HG02884 (cell line): ENCODE results near the gene GSAP.

Source experiments
- ATAC-seq: cut with Tn5 transposase; IDR thresholded peaks from one replicate; pipeline ENCODE4 v1.9.1; 2021; ENCODE audit warnings: mild to moderate bottlenecking, moderate library complexity; ENCODE audit not compliant: unreplicated experiment

GSAP gene

DNA sequence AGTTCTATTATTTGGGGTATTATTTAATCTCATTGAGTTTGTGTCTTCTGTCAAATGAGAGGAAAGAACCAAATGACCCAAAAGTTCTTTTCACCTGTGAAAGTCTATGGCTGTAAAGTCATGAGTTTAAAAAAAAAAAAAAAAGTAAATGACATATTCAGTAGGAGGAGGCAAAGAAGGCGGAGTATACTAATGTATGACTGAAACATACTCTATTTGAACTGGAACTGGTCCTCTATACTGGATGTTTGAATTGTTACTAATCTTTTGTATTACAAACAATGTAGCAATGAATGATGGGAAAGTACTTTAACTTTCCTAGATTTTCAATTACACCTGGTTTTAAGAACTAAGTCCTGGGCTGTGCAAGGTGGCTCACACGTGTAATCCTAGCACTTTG is 24.9 kb upstream of the GSAP start:
- no peak for ATAC-seq

- no peak for ATAC-seq
These were observed 23.4 kb upstream of the GSAP start for GRCh38 chr7:77439572-77439971.

GRCh38 chr7:77438131-77438530 is 22.0 kb upstream of the GSAP start:
- no peak for ATAC-seq

DNA sequence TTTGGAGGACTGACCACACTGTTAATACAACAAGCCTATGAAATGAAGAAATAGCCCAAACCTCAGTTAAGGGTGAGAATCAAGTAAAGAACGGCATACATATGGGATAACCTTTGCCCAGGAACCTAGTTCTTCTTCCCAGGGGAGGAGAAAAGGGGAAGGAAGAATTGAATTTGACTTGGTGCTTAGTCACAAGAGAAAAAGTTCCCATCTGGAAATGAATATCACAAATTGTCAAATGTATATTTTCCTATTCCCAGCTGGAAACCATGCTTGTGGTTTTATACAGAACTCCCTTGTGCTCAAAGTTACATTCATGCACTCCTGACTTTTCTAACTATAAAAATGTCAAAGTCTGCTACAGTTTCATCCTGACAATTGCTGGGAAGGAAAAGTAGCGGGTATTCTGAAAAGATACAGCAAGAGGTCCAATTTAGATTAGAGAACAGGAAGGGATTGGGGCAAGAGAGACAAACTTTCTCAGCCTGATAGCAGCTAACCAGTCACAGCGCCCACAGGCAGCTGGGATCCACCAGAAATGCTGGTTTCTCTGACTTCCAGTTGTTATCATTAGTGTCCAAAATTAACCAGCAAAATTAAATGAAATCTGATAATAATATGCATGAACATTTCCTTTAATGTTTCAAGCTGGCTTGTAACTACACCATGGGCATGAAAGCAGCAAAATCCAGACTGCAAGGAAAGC is 18.6 kb upstream of the GSAP start:
- no peak for ATAC-seq

DNA sequence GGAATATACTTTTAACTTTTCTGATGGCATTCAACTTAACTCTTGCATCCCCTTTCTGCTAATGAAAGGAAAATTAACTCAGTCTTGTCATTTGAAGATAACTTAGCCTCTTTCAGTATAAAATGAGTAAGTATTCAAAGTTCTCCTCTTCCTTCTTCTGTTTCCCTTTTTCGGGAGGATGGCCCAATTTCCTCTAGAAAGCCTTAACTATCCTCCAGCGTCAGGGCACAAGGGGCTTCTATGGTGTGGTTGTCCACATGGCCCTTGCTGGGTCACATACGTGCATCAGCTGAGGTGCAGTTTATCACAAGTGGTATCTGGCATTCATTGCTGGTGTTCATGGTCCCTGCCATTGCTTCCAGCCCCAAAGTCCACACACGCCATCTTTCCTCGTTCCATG is 17.8 kb upstream of the GSAP start:
- ATAC-seq: no peak

GRCh38 chr7:77430927-77431326 is 14.8 kb upstream of the GSAP start:
- no peak for ATAC-seq

DNA sequence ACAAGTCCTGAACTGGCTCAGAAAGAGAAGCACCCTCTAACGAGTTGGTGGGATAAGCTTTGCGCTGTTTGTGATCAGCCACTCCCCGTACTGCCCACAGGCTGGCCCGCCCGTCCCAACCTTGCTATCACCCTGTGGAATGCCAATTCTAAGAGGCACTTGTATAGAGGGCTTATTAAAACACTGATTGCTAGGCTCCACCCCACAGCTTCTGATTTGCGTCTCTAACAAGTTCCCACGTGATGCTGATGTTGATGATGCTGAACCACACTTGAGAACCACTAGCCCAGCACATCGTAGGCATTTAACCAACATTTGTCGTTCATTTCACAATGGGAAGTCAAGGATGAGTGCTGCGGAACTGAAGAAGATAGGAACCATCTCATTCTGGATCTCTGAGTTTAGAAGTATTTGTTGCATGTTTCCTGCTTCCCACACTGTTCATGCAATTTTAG is 12.7 kb upstream of the GSAP start:
- no peak for ATAC-seq

- no peak for ATAC-seq
These were observed 12.0 kb upstream of the GSAP start for GRCh38 chr7:77427996-77428603.

GRCh38 chr7:77426521-77427051 is 10.4 kb upstream of the GSAP start:
- no peak for ATAC-seq

GRCh38 chr7:77426052-77426404 is 9.9 kb upstream of the GSAP start:
- ATAC-seq: peak; percentile 62

DNA sequence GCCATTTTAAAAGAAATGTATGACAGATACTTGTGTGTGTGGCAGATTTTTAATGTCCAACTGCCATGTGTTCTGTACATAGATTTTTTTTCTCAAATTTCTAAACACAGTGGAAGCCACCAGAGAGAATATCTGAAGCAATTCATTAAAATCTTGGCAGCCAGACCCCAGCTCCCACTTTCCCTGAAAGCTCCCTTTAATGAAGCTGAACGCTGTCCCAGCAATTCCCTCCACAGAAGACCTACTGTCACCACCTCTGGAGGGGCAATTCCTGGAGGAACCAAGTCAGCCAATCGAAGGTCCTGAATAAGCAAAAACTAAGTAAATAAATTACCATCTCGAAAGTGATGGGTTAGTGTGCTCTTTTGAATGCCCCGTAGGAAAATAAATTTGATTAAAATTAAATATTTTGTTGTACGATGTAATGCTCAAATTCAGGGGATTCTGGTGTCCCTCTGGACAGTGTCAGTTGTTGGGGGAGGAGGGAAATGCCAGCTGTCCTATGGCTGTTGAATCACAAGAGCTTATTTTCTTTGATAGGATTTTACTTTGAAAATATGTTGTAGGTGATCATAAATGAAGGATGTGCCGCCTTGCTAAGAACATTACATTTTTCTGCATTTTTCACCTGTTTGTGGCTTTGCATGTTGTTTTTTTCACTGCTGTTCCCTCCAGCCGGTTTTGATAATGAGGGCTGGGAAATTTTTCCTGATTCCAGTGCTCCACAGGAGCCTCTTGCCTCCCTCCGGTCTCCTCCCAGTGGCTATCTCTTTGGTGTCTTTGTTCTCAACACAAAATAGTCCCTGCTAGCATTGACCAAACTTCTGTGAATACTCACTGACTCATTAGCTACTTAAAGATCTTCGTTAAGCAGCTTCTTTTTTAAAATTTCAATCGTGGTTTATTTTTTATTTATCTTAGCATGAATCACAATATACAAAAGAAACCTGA is 9.2 kb upstream of the GSAP start:
- ATAC-seq: no peak

DNA sequence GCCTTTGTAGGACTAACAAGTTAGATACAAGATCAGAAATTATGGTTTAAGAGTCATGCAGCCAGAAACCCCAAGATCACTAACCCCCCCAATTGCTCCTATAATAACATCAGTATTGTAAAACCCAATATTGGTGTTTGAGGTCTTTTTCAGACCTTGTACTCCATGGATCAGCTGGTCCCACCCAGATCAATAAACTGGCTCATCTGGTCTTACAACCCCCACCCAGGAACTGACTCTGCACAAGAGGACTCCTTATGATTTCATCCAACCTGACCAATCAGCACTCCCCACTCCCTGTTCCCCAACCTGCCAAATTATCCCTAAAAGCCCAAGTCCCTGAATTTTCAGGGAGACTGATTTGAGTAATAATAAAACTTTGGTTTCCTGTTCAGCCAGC is 6.4 kb upstream of the GSAP start:
- no peak for ATAC-seq

DNA sequence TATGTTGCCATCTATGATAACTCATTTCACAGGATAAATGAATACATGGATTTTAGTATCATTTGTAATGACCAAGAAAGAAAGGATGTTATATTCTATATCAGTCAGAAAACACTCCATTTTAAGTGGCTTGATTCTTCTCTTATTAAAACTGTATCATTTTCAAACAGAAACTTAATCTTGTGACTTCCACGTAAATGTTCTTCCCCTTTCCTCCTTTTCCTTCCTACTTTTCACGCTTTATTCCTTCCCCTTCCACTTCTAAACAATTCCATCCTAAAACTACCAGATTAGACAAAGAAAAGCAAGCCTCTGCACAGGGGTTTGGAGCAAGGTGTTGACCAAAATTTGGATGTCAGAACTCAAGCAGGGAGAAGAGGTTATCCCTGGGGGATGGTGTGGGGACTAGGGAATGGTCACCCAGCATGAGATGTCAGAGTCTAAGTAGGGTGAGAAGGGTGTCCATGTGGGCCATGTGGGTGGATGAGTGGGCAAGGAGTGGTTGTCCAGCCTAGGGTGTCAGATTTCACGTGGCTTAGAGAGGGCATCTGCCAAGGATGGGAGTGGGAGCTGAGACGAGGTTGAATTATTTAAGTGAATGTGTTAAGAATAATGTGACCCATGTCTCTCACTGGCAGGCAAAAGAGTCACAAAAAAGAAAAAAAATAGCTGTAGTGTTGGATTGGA is 5.0 kb upstream of the GSAP start:
- ATAC-seq: no peak

DNA sequence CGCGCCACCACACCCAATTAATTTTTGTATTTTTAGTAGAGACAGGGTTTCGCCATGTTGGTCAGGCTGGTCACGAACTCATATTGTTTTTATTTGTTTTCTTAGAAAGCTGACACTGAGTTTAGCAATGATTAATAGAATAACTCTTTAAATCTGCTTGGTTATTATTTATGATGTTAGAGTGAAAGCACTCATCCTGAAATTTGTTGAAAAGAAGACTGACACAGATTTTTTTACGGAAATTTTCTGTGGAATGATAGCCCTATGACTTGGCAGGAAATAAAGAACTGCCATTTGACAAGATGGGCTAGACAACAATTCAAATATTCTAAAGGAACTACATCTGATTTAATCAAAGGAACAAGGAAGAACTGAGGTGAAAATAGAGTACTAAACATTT is 4.3 kb upstream of the GSAP start:
- no peak for ATAC-seq

DNA sequence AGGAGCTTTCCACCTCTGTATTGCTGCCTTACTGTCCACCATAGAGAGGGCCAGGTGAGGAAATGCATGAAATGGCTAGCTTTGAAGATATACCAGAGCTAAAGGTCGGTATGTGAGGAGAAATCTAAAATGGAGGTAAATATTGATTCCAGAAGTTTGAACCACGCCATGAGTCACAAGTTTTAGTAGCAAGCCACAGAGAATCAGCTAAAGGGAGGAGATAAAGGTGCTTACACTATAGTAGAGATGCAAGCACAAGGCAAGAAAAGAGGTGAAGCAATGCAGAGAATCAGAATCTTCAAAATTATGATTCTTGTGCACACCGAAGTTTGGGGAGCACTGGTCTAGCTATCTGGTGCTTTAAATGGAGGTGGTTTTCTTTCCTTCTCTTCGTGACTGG is 3.0 kb upstream of the GSAP start:
- ATAC-seq: no peak

GRCh38 chr7:77417801-77418200 is 1.7 kb upstream of the GSAP start:
- ATAC-seq: no peak

GRCh38 chr7:77416621-77417371 is 647 bp upstream of the GSAP start:
- ATAC-seq: peak; percentile 26

- peak; percentile 29 for ATAC-seq
These were observed 700 bp downstream of the GSAP start for GRCh38 chr7:77415476-77415822.

DNA sequence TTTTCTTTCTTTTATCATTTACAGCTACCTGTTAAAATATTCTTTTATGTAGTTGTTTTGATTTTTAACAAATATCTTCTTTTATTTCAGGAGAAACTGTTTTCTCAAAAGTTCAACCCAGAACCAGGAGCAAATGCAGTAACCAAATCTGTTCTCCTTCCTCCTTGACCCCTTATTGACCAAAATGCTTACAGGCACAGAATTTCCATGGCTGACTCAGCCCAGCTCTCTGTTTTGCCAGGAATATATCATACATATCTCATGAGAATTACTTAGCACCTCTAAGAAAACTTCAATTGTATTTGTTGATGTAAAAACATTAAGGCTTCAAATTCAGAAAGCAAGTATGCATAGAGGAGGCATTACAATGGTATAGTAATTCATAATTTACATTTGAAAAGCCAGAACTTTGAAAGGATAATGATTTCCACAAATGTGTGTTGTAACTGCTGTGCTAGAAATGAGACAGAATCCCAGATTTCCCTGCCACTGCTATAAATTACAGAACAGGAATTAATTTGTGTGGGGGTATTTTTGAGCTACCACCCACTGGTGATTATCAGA is 2.2 kb downstream of the GSAP start:
- ATAC-seq: no peak

- ATAC-seq: no peak
These were observed 3.0 kb downstream of the GSAP start for GRCh38 chr7:77413128-77413527.
